ENCODE data around the gene AKNA. TPM values are rescaled to one million over a fixed set of nuclear protein-coding genes. Genes with fewer than 3 reads are reported as not detected.

AKNA gene
- total and polyA plus RNA-seq, 2 of the 8 experiments (the other 6 are each of a cell fraction or from before 2014, with no cell fraction given) = 21.0 to 27.4 TPM

DNA sequence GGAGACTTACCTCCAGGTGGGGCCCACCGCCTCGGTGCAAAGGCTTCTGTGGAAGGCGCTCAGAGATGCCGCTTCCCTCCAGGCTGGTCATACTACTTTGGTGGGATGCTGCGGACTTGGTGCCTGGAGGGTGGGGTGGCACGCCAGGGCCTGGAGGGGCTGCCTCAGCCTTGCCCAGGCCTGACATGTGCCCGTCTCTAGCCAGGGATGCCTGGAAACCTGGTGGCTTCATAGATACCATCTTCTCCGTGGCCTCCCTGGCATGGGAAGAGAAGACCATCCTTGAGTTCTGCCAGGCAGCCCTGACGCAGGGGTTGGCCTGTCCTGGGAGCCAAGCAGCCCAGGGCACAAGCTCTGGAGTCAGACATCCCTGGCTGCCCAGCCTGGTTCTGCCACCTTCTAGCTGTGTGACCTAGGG lies 29.9 kb downstream of the AKNA start:
- no peak overlapping the region for H4K91ac ChIP-seq (replicated peaks; ENCODE audit: insufficient read length, low read length)

More for the DNA sequence above, 29.9 kb downstream of the AKNA start:
- no peak overlapping the region for H2BK12ac ChIP-seq (ENCODE audit: low read depth, low read length)
- no peak overlapping the region for H3K18ac ChIP-seq (ENCODE audit: extremely low read depth, low read length)
- H3K36me3 ChIP-seq (ENCODE audit: control insufficient read depth in 2 of 4, insufficient read depth in 4 of 4, low read length in 3 of 4) = peaks cover 13 to 67% (median 45%) of the 10 kb centered on the region in 4 experiments
- no peak overlapping the region for H4K8ac ChIP-seq (ENCODE audit: extremely low read depth, insufficient read depth, low read length)
- peaks cover 0 to 5% of the 10 kb centered on the region in 2 experiments for H4K20me1 ChIP-seq (replicated peaks in 1 of 2; ENCODE audit: control insufficient read depth in 1 of 2, insufficient read depth in 2 of 2, low read length in 2 of 2)
- H2BK120ac ChIP-seq (replicated peaks; ENCODE audit: low read depth, low read length) = no peak overlapping the region
- H2BK20ac ChIP-seq (ENCODE audit: low read length) = no peak overlapping the region
- H3K4me1 ChIP-seq (replicated peaks in 1 of 4; ENCODE audit: control insufficient read depth in 3 of 4, insufficient read depth in 4 of 4, low read length in 3 of 4) = no peaks in the 10 kb centered on the region
- no peak overlapping the region for H3K4ac ChIP-seq (replicated peaks; ENCODE audit: insufficient read length, low read depth, low read length)
- FAIRE-seq (no peak), DNase-seq (ENCODE audit: low read depth in 1 of 2, low spot score in 2 of 2) (no peak)
- ChIA-PET CTCF (ENCODE audit: partially characterized antibody) (no interaction called here), POLR2A (ENCODE audit: partially characterized antibody) (interaction anchor here (1.1 kb wide), 1 partner anchor 30 kb away, joined by 3 read pairs; no protein-coding TSS in a partner anchor)
- H2BK15ac ChIP-seq (ENCODE audit: low read length) = no peak overlapping the region
- H3K4me2 ChIP-seq (ENCODE audit: insufficient read depth in 1 of 2, low read depth in 2 of 2, low read length in 2 of 2) = no peak overlapping the region
- 77% methylated on average over 6 of the region's 9 CpGs; no CpG with 5 or more reads in 1 of the 2 experiments for whole genome bisulfite sequencing, 2 experiments (ENCODE audit: extremely low coverage in 1 of 2, insufficient coverage in 1 of 2, insufficient read length in 1 of 2, insufficient replicate concordance in 2 of 2, low coverage in 1 of 2, low lambda C conversion rate in 2 of 2, missing lambda C conversion rate in 1 of 2)
- no peak overlapping the region for H3K56ac ChIP-seq (replicated peaks; ENCODE audit: insufficient read length, low read depth, low read length)
- H2BK5ac ChIP-seq (ENCODE audit: low read depth, low read length) = no peak overlapping the region
- TF ChIP-seq, protein P1, sequence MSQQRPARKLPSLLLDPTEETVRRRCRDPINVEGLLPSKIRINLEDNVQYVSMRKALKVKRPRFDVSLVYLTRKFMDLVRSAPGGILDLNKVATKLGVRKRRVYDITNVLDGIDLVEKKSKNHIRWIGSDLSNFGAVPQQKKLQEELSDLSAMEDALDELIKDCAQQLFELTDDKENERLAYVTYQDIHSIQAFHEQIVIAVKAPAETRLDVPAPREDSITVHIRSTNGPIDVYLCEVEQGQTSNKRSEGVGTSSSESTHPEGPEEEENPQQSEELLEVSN (IDR thresholded peaks at IDR 0.05) = no peak
- TF ChIP-seq CBX5 (IDR thresholded peaks at IDR 0.05; ENCODE audit: low read depth, low read length) (no peak), NANOG (IDR thresholded peaks at IDR 0.05; ENCODE audit: insufficient read depth, low read depth, low read length, poor library complexity, severe bottlenecking) (no peak), SIRT6 (IDR thresholded peaks at IDR 0.05; ENCODE audit: low read length) (no peak), TCF12 (IDR thresholded peaks at IDR 0.05; ENCODE audit: low read depth, low read length) (no peak), POLR2A (IDR thresholded peaks at IDR 0.05; ENCODE audit: control extremely low read depth in 1 of 2, low read depth in 2 of 2, low read length in 2 of 2) (no peak), YY1 (IDR thresholded peaks at IDR 0.05; ENCODE audit: low read depth, low read length) (no peak), RXRA (IDR thresholded peaks at IDR 0.05; ENCODE audit: insufficient read depth, low read depth, low read length) (no peak), GABPA (IDR thresholded peaks at IDR 0.05; ENCODE audit: borderline replicate concordance, insufficient read depth, low read length) (no peak), KDM5A (IDR thresholded peaks at IDR 0.05; ENCODE audit: low read length) (no peak), HDAC6 (IDR thresholded peaks at IDR 0.05; ENCODE audit: low read depth, low read length) (no peak), CREB1 (IDR thresholded peaks at IDR 0.05) (no peak)
- TF ChIP-seq, protein P2, sequence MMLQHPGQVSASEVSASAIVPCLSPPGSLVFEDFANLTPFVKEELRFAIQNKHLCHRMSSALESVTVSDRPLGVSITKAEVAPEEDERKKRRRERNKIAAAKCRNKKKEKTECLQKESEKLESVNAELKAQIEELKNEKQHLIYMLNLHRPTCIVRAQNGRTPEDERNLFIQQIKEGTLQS (IDR thresholded peaks at IDR 0.05; ENCODE audit: insufficient read depth, low read depth, low read length) = no peak
- H3K9ac ChIP-seq (replicated peaks in 1 of 4; ENCODE audit: extremely low read depth in 1 of 4, low read depth in 3 of 4, low read length in 3 of 4) = no peak overlapping the region
- no peaks in the 10 kb centered on the region for H3K27me3 ChIP-seq (replicated peaks in 1 of 4; ENCODE audit: control insufficient read depth in 3 of 4, extremely low read depth in 1 of 4, insufficient read depth in 3 of 4, low read length in 3 of 4)
- H3K14ac ChIP-seq (ENCODE audit: insufficient read length) = no peak overlapping the region
- no peak overlapping the region for H4K5ac ChIP-seq (ENCODE audit: insufficient read length, low read depth, low read length)
- H3K9me3 ChIP-seq (ENCODE audit: insufficient read depth in 2 of 2, low read depth in 1 of 2, low read length in 1 of 2) = no peaks in the 10 kb centered on the region
- no peak overlapping the region for H3K4me3 ChIP-seq (ENCODE audit: extremely low read depth in 1 of 4, insufficient read depth in 2 of 4, low read depth in 3 of 4, low read length in 4 of 4)
- no peaks in the 10 kb centered on the region for H3K23me2 ChIP-seq (ENCODE audit: low read depth, low read length)
- H3K79me2 ChIP-seq (ENCODE audit: control insufficient read depth in 1 of 2, insufficient read depth in 2 of 2, low read length in 2 of 2) = no peaks in the 10 kb centered on the region
- H3K23ac ChIP-seq (ENCODE audit: insufficient read length) = no peak overlapping the region
- no peaks in the 10 kb centered on the region for H3K79me1 ChIP-seq (ENCODE audit: low read depth, low read length)
- H3K27ac ChIP-seq (ENCODE audit: low read depth, low read length) = no peak overlapping the region
- no peak overlapping the region for H2AK5ac ChIP-seq (ENCODE audit: low read depth, low read length)
- no peak overlapping the region for H2AFZ ChIP-seq (ENCODE audit: low read length)
